Right renal pelvis (tissue), 4 donors: Measurements from ENCODE around the gene ZBTB45. TPM values are rescaled to one million over a fixed set of nuclear protein-coding genes. Genes with fewer than 3 reads are reported as not detected.
"Not testable (repeated sequence)": the region's sequence is repeated elsewhere in the genome, so short reads cannot be mapped to it uniquely, and the experiment has no call there.

Experiments used
- DNase-seq, 4 donors: peaks; one replicate each; pipeline ENCODE4 v3.0.0-alpha.2; 2013; ENCODE audit warnings: low read depth in 4 of 4, low spot score in 3 of 4, missing footprints in 1 of 4
- polyA plus RNA-seq, 4 donors: library from polyadenylated mRNA; unstranded; fragments of 120-200 nt; gene quantifications; one replicate each; pipeline ENCODE4 v1.2.1, GENCODE V29; 2013; ENCODE audit not compliant: insufficient read length in 4 of 4

Gene ZBTB45
- polyA plus RNA-seq, 4 donors: 9.4 to 16.7 (median 11.4) TPM

DNA sequence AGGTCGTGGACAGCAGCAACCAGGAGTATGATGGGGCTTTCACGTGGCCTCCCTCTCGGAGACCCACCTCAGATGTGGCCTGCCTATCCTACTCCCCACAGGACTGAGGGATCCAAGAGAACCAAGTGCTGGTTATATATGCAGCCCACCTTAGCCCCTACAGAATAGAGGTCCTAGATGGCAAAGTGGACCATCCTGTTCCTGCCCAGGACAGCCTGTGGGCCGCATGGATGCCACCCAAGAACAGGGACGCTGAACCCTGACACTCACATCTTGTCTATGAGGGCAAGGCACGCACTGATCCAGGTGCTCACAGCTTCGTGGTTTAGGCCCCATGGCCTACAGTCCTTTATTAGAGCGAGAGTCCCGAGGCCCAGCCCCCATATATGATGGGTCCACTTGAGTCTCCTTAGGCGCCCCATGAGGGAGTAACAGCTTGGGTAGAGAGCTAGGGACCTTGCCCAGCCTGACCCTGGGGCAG, 6.4 kb downstream of the ZBTB45 start:
- DNase-seq: no peak

DNA sequence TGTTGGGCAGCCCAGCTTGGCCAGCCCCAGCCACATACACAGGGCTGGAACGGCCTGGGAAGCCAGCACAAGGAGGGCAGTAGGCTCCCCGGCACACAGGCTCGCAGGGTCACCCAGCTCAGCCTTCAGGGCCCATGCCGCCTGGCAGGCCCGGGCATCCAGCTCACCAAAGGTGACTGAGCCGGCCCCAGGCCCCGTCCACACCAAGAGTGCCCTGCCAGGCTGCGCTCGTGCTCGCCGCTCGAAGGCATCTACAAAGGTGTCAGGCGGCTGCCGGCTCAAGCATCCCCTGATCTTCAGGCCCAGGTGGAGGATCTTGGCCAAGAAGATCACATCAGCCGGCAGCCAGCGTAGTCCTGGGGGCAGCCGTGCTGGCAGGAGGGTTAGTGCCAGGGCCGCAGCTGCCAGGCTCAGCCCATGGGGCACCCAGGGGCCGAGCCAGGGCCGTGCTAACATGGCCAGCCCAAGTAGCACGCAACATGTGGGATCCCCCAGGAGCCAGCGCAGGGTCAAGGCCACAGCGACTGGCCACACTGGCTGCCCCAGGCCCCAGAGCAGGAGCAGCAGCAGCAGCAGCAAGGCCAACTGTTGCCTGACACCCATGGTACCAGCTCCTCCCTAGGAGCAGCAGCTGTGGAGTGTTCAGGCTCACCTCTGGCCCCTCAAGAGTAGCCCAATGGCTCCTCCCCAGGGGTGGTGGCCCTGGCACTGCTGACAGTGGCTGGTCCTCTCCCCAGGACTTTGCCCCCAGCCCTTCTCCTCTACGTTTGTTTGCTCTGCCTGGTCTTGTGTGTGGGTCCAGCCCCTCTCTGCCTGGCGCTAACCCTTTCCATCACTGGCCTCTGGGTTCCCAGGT, 8.0 kb downstream of the ZBTB45 start, which contains the start of gene SLC27A5:
Gene SLC27A5 (minus strand): TSS at position 640 of the 856 bp plus-strand sequence. CDS start 37 bp downstream, at position 603.
- no peak for DNase-seq

DNA sequence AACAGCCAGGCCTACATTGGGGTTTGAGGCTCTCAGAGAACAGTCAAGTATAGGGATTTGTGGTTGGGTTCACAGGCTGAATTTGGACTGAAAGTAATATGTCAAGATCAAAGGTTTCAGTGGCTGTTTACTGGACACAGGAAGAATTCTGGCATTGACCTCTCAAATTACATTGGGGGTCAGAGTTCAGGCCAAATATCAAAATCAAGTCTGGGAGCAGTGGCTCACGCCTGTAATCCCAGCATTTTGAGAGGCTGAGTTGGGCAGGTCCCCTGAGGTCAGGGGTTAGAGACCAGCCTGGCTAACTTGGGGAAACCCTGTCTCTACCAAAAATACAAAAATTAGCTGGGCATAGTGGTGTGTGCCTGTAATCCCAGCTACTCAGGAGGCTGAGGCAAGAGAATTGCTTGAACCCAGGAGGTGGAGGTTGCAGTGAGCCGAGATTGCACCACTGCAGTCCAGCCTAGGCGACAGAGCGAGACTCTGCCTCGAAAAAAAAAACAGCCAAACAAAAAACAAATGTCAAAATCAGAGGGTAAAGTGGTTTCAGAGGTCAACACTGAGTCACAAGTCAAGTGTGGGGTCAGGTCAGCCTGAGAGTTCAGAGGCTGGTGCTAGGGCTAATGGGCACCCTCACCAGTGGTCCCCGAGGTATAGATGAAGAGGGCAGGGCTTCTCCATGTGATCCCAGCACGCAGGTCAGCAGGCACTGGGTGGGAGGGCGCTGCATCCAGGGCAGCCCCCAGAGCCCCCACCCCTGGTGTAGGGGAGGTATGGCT, 9.3 kb downstream of the ZBTB45 start:
- no peak for DNase-seq

DNA sequence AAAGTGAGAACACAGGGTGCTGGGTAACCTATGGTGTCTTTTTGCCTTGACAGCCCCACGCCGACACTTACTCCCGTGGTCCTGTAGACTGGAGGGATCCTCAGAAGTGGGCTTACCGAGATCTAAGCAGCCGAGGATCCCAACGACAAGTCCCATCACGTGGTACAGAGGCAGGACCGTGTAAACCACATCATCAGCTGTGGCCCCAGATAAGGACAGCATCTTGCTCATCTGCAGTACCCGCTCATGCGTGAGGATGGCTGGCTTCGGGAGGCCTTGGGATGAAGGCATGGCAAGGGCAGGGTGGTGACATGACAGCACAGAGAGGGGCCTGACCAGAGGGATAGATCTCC, 9.9 kb downstream of the ZBTB45 start:
- DNase-seq: no peak

DNA sequence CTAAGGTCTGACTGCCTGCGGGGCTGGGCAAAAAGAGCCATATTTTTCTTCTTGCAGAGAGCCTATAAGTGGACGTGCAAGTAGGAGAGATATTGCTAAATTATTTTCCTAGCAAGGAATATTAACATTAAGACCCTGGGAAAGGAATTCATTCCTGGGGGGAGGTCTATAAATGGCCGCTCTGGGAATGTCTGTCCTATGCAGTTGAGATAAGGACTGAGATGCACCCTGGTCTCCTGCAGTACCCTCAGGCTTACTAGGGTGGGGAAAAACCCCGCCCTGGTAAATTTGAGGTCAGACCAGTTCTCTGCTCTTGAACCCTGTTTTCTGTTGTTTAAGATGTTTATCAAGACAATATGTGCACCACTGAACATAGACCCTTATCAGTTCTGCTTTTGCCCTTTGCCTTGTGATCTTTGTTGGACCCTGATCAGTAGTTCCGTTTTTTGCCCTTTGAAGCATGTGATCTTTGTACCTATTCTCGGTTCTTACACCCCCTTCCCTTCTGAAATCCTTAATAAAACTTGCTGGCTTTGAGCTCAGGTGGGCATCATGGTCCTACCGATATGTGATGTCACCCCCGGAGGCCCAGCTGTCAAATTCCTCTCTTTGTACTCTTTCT, 11.9 kb downstream of the ZBTB45 start:
- DNase-seq: not testable (repeated sequence)

DNA sequence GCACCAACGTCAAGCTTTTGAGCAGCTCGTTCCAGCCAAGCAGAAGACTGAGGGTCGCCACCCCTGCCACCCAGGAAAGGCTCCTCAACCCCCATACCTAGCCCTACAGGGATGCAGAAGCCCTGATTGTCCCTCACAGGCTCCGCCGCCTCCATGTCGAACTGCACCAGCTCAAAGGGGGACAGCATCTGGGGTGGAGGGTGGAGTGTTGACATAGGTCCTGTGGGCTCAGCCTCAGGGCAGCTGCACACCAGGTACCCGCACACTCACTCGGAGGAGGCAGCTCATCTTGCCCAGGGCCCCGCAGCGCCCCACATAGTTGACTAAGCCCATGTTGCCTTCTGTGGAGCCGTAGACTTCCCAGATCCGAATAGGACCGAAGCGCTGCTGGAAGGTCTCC, 19.4 kb downstream of the ZBTB45 start:
- DNase-seq: no peak

DNA sequence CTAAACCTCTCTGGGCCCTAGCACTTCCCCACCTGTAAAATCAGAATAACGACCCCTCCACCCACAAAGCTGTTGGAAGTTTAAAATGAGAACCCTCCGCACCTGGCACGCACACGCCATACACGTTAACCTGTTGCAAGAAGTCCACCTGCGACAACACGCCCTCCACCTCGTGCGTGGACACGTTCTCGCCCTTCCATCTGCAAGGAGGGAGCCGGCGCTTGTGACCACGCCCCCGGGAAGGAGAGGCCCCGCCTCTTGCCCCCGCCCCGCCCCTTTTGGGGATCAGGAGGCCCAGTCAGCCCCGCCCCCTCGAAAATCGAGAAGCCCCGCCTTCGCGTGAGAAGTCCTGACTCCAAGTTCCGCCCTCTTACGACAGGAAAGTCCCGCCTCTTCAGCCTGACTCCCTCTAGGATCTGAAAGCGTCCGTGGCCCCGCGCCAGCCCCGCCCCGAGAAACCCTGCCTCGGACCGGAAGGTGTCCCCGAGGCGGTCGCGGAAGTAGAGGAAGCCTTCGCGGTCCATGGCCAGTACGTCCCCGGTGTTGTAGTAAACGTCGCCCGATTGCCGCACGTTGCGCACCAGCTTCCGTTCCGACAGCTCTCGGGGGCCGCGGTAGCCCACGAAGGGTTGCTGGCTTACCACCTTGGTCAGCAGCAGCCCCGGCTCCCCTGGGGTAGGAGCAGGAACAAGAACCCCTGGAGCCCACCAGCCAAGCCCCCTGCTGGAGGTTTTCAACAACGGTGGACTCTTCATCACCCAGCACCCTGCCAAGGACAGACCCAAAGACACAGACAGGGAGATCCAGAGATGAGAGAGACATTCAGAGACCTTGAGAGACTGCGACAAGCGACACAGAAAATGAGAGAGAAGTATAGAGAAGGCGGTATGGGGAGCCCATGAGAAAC, 20.3 kb downstream of the ZBTB45 start:
- peak; percentile 94 to 97 (median 95) for DNase-seq

DNA sequence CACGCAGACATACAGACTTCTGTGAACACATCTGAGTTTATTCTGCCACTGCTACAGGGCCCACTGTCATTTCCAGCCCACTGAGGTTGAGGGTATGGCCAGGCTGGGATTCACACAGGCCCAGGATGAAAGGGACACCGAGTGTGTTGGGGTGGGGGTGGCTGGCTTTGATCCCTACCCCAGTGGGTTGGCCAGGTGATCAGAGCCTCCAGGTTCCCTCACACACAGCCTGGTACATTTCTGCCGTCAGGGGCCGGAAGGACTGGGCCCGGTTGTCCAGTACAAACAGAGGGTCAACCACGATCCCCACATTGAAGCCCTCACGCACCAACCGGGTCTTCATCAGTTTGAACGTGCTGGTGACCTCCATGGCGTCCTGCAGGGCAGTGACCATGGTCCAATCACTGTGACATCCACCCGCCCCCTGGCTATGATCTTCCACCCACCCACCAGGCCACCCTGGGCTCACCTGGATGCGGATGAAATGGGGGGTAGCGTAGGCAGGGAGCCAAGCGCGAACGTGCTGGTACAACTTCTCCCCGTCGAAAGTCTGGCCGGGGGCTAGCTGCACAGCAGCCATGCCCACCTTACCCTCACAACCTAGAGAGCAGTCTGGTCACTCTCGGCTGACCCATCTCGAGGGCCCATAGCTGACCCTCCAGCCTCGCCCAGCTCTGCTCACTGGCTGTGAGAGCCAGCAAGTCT, 21.1 kb downstream of the ZBTB45 start:
- DNase-seq: no peak

DNA sequence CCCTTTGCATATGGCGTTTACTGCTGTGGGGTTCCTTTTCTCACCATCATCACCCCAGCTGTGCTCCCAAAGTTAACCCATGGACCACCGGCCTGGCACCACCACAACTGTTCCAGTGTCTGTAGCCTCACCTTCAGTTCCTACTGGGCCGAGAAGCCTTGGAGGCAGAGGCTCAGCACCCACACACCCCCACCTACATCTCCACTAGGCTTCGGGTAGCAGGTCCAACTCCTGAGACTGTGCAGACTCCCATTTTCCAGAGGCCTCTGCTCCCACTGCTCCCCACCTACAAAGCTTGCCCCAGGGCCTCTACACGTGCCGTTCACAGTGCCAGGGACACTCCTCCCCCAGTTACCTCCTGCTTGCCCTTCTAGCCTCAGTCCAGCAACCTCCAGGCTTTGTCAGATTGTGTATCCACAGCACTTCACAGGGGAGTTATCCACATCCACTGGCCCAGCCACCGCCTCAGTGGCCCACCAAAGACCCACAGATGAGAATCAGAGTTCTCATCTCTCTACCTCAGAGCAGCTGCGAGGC, 21.9 kb downstream of the ZBTB45 start:
- DNase-seq: no peak

DNA sequence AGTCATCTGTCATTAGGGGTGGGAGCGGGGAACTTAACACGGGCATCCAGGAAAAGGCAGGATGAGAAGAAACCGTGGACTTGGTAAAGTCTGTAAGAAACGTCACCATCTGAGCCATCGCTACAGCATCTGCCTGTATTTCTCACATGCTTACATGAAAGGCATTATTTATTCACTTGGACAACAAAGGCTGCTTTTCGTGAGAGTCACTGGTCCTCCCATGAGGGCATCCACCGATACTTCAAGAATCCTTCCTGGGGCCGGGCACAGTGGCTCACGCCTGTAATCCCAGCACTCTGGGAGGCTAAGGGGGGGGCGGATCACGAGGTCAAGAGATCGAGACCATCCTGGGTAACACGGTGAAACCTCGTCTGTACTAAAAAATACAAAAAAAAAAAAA, 27.3 kb downstream of the ZBTB45 start:
- DNase-seq: no peak

DNA sequence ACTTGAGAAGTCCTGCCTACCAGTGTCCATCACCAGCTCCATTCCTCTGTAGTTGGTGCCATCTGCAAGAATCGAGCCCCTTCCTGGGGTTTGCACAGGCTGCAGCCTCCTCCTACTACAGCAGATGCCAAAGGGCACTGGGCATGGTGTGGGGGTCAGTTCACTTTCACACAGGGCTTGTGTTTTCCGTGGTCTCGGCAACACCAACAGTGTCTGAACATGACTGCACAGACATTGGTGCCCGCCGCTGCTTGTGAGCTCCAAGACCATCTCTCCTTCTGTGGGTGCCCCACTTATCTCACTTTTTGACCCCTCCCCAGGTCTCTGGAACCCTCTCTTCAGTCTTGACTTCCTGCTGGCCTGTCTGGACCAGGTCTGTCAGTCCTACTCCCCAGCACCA, 28.2 kb downstream of the ZBTB45 start:
- DNase-seq: no peak

DNA sequence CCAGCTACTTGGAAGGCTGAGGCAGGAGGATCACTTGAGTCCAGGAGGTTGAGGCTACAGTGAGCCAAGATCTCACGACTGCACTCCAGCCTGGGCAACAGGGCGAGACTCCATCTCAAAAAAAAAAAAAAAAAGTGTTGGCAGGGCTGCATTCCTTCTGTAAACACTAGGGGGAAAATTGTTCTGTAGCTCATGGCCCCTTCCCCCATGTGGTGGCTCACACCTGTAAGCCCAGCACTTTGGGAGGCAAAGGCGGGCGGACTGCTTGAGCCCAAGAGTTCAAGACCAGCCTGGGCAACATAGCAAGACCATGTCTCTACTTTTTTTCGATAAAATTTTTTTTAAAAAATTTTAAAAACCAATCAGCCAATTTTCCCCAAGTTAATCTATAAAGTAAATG, 35.3 kb downstream of the ZBTB45 start:
- not testable (repeated sequence) for DNase-seq

DNA sequence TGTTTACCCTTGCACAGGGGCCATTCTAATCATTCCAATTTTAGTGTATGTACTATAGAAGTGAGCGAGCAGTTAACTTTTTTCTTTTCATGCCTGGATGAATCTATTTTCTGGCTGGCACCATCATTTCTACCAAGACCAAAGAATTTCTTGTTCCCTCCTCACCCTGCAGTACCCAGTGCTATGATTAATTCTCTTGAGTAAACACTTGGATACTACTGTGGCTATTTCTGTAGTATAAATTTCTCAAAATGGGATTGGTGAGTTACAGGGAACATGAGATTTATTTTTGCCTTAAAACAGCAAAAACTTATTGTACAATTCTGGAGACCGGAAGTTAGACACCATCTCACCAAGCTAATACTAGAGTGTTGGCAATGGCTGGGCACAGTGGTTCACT, 35.8 kb downstream of the ZBTB45 start:
- no peak for DNase-seq

DNA sequence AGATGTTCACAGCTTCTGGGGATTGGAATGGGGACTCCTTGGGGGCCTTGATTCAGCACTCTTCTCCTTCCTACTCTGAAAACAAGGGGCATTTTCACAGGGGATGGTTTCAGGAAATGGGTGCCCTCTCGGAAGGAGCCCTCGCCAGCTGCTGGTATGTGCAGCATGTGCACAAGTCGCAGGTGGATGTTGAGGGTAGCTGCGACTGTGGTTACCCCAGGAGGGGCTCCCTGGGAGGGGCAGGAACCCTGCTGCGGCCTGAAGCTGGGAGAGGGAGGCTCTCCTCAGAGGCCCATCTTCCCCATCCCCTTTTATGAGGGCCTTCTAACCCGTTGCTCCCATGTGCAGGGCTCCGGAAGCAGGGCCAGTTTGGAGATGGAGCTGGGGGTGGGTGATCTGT, 37.2 kb downstream of the ZBTB45 start:
- no peak for DNase-seq

DNA sequence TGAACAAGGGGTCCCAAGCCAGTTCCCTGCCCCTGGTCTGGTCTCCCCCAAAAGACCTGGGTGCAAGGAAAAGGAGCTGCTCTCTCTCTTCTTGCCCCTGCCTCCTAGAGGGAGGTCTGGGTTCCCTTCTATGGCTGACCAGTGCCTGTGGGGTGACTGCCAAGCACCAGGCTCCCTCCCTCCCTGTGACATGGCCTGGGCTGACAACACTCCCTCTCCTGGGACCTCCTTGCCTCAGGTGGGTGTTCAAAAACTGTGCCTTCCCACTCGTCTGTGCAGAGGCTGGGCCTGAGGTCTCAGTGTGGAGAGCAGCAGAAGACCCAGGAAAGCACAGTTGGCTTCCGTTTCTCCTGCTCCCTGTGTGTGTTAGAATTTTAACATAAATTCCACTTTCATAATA, 38.8 kb downstream of the ZBTB45 start:
- DNase-seq: no peak

DNA sequence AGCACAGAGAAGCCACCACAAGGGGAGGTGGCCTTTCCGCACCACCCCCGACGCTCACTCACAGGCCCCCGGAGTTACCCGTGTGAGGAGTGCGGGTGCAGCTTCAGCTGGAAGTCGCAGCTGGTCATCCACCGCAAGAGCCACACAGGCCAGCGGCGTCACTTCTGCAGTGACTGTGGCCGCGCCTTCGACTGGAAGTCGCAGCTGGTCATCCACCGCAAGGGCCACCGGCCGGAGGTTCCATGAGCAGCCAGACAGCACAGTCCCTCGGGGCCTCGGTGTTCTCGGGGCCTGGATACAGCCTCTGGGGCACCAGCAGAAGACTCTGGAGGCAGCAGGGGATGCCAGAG, 39.2 kb downstream of the ZBTB45 start:
- no peak for DNase-seq

DNA sequence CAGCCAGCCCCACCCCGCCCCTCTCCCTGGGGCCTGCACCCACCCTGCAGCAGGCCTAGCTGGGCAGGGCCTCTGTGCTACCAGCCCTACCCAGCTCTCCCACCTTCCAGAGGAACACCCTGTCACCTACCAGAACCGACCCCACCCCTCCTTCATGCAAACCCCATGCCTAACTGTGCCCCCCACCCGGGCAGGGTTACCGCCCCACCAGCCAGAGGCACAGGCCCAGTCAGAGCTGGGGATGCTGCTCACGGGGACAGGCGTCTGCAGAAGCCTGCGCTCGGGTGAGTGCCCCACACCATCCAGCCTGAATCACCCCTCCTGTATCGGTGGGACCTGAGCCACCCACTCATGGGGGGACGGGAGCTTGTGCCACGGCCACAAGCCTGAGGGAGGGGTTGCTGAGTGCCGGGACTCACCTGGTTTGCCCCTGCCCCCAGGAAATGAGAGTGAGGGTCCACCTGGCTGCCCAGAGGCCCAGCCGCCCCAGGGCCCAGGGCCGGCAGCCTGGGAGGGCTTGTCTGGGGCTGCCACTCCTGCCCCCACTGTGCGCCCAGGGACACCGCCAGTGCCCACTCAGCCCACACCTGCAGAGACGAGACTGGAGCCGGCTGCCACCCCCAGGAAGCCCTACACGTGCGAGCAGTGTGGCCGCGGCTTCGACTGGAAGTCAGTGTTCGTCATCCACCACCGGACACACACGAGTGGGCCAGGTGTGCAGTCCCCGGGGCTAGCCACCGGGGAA, 39.7 kb downstream of the ZBTB45 start:
- DNase-seq: no peak

DNA sequence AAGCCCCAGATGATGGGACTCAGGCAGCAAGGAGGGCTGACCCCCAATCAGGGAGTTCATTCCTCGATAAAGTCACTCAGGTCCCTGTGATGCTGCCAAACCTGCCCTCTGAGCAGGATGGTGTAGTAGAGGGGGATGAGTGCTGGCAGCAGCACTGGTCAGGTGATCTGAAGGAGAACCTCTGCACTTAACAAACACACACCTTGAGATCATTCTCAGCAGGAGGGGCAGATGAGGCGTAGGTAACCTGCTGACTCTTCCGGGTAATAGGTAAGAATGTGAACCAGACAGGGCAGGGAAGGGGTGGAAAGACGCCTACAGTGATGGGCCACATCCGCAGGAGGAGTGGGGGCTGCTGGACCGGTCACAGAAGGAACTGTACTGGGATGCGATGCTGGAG, 40.3 kb downstream of the ZBTB45 start:
- no peak for DNase-seq

DNA sequence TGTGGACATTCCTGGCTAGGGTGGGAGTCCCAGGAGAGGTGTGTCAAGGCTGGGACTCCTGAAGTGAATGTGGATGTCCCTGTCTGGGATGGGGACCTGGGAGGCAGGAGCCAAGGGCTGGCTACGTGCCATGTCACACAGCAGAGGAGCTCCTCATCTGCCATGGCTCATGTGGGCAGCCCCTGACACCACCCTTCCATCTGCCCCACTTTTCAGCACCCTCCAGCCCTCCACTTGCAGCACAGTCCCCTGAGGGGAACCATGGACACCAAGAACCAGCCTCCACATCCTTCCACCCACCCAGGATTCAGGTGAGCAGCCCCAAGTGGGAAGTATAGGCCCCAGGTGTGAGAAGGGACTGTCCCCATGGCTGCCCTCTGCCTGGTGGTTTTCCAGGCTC, 41.7 kb downstream of the ZBTB45 start:
- no peak for DNase-seq
